Measurements from ENCODE around the gene IFIH1. TPM values are rescaled to one million over a fixed set of nuclear protein-coding genes. Genes with fewer than 3 reads are reported as not detected.
A peak's percentile ranks its signal among the peaks of the same experiment; 100 is the strongest.

The IFIH1 gene
- total and polyA plus RNA-seq, 12 donors, result 7.8 to 25.6 (median 15.2) TPM

DNA sequence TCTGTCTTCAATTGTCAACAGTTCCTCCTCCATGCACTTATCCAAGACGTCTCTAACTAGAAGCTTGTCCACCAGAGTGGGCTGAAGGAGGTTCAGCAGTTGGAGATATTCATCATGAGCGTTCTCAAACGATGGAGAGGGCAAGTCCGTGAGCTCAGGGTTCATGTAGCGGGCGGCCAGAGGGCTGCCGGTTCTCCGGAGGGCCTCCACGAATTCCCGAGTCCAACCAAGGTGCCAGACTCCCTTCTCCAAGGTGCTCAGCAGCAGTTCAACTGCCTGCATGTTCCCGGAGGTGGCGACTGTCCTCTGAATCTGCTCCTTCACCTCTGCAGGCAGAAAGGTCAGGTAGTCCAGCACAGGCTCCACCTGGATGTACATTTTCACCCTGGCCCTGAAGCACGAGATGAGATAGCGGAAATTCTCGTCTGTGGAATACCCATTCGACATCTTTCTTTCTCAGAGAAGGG, 590 bp downstream of the IFIH1 start:
- peak overlapping the region in 4 of 5 donors; percentile 83 to 93 (median 88) for H3K27ac ChIP-seq
- peak overlapping the region; percentile 67 to 96 (median 81) for H3K4me3 ChIP-seq
- intact Hi-C loops (cut with DNase I), result no loop called here
- TF ChIP-seq POLR2A (IDR thresholded peaks at IDR 0.05) (no peak), CTCF (IDR thresholded peaks at IDR 0.05) (no peak)
- no peaks in the 10 kb centered on the region for H3K9me3 ChIP-seq (replicated peaks in 1 of 3)
- H3K36me3 ChIP-seq (replicated peaks in 1 of 2), result no peaks in the 10 kb centered on the region
- 3 to 9% (median 6%) methylated on average over 8 to 16 of the region's 16 CpGs for WGBS, 4 donors
- peaks cover 19 to 46% of the 10 kb centered on the region in 2 donors for H3K4me1 ChIP-seq (replicated peaks in 1 of 2)
- DNase-seq, result peak; percentile 22 to 62 (median 43)
- H3K27me3 ChIP-seq, result no peaks in the 10 kb centered on the region

DNA sequence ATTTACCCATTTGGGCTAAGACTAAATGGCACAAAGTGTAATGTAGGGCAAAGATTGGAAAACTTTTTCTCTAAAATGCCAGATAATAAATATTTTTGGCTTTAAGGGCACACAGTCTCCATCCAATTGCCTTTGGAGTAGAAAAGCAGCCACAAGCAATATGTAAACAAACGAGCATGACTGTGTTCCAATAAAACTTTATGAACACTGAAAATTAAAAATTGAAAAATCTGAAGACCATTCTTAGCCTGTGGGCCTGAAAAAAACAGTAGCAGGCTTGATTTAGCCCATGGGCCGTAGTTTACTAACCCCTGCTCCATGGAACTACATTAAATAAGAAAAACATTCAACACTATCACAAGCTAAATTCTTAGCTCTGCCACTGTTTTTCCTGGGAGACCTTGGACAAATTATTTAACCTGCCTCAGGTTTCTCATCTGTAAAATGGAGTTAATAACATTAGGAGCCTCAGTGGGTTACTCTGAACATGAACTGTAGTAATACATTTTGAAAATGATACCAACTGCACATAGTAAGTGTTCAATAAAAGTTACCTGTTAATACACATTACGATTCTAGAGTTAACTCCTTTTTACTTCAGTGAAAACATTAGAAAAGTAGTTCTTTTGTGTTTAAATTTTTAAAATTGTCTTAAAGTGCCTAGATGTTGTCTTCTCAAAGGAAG, 1.3 kb downstream of the IFIH1 start:
- peak overlapping the region in 2 of 4 donors; percentile 67 to 85 for H3K4me3 ChIP-seq
- H3K9me3 ChIP-seq (replicated peaks in 1 of 3), result no peaks in the 10 kb centered on the region
- no peak overlapping the region for H3K27ac ChIP-seq
- TF ChIP-seq POLR2A (IDR thresholded peaks at IDR 0.05) (no peak), CTCF (IDR thresholded peaks at IDR 0.05) (no peak)
- intact Hi-C loops (cut with DNase I), result no loop called here
- no peaks in the 10 kb centered on the region for H3K36me3 ChIP-seq (replicated peaks in 1 of 2)
- DNase-seq, result no peak
- peaks cover 19 to 47% of the 10 kb centered on the region in 2 donors for H3K4me1 ChIP-seq (replicated peaks in 1 of 2)
- WGBS, 4 donors, result 70 to 77% (median 74%) methylated on average over 3 of the region's 3 CpGs
- no peaks in the 10 kb centered on the region for H3K27me3 ChIP-seq

- Histone ChIP-seq H3K36me3 (replicated peaks in 1 of 2) (no peaks in the 10 kb centered on the region), H3K27me3 (no peaks in the 10 kb centered on the region), H3K4me1 (replicated peaks in 1 of 2) (peaks cover 19 to 47% of the 10 kb centered on the region in 2 donors), H3K9me3 (replicated peaks in 1 of 3) (no peaks in the 10 kb centered on the region), H3K27ac (no peak overlapping the region), H3K4me3 (peak overlapping the region in 1 of 4 donors; percentile 85)
- TF ChIP-seq CTCF (IDR thresholded peaks at IDR 0.05) (no peak), POLR2A (IDR thresholded peaks at IDR 0.05) (no peak)
- intact Hi-C loops (cut with DNase I), result no loop called here
- WGBS, 4 donors, result 76 to 92% (median 90%) methylated on average over 2 of the region's 2 CpGs
- DNase-seq, result no peak
These were observed 1.9 kb downstream of the IFIH1 start for GRCh38 chr2:162316590-162316989.

GRCh38 chr2:162315938-162316337, 2.5 kb downstream of the IFIH1 start:
- no peak overlapping the region for H3K27ac ChIP-seq
- H3K4me1 ChIP-seq (replicated peaks in 1 of 2), result peaks cover 19 to 41% of the 10 kb centered on the region in 2 donors
- H3K27me3 ChIP-seq, result no peaks in the 10 kb centered on the region
- 81 to 92% (median 92%) methylated on average over 4 of the region's 4 CpGs for WGBS, 4 donors
- no peaks in the 10 kb centered on the region for H3K36me3 ChIP-seq (replicated peaks in 1 of 2)
- intact Hi-C loops (cut with DNase I), result no loop called here
- DNase-seq, result no peak
- no peak overlapping the region for H3K4me3 ChIP-seq
- TF ChIP-seq CTCF (IDR thresholded peaks at IDR 0.05) (no peak), POLR2A (IDR thresholded peaks at IDR 0.05) (no peak)
- no peaks in the 10 kb centered on the region for H3K9me3 ChIP-seq (replicated peaks in 1 of 3)
